Stimulated activated CD4-positive, alpha-beta T cell treated with anti-CD3 and anti-CD28 coated beads, Interleukin-1b, Interleukin-23, amount 100 ng/mL, for 4 hours (primary cell): Measurements from ENCODE around the gene SRPK1.
A peak's percentile ranks its signal among the peaks of the same experiment; 100 is the strongest.
"Not testable (repeated sequence)": the region's sequence is repeated elsewhere in the genome, so short reads cannot be mapped to it uniquely, and the experiment has no call there.

ENCODE experiments used
- DNase-seq, 2 donors: peaks; one replicate each; pipeline ENCODE4 v3.0.0-alpha.2; 2020; ENCODE audit warnings: low read depth in 2 of 2

SRPK1 gene

GRCh38 chr6:35920793-35921732 is at the start of gene SRPK1:
Gene SRPK1, minus strand, starts transcription at chr6:35921098. Its CDS starts 42 bp downstream, at chr6:35921056.
- peak; percentile 79 to 86 for DNase-seq

- no peak for DNase-seq
These were observed 49.3 kb upstream of the SRPK1 start for GRCh38 chr6:35970181-35970580.

- DNase-seq, result no peak
These were observed 48.7 kb upstream of the SRPK1 start for GRCh38 chr6:35969646-35970045.

DNA sequence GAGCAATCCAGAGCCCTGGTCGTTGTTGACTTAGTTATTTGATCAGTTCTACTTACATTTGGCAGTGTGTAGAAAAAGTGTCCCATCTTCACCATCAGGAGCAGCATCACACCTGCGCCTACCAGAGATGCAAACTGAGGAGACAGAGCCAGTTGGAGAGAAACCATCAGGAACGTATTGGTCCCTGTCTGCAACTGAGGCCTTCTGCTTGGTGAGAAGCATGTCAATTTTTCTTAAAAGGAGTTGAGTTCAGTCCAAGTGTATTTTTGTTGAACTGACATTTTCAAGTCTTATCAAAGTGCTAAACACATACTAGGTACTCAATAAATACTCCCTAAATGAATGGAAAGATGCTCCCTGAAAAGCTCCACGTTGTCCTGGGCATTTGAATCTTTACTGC is 47.9 kb upstream of the SRPK1 start:
- no peak for DNase-seq

- DNase-seq, result no peak
These were observed 46.3 kb upstream of the SRPK1 start for GRCh38 chr6:35967076-35967774.

DNA sequence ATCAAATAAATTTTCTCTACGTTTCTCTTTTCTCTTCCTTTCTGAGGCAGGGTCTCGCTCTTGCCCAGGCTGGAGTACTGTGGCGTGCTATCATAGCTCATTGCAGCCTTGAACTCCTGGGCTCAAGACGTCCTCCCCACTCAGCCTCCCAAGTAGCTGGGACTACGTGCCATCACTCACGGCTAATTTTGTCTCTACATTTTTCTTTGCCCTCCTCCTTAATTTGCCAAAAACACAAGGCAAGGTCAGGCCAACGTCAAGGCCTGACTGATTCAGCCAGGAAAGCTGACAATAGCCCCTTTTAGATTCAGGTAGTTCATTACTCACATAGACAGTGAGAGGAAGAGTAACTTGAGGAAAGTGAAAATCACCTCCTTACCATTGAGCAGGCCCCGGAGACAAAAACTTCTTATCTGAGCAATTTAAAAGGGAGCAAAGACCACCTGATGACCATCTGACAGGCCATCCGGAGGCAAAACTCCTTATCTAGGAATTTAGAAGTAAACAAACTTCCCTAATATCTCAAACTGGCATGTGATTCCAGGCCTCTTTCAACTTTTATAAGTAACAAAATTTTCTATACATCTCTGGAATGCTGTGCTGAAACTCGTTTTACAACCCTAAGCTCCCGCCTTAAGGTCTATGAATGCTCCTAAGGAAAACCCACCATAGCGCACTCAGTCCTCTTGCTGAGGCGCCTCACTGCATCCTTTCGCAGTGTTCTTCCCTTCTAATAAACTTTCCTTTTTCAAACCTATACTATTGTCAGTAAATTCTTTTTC is 42.1 kb upstream of the SRPK1 start:
- DNase-seq, result no peak

GRCh38 chr6:35960187-35960586 is 39.3 kb upstream of the SRPK1 start:
- DNase-seq, result no peak

DNA sequence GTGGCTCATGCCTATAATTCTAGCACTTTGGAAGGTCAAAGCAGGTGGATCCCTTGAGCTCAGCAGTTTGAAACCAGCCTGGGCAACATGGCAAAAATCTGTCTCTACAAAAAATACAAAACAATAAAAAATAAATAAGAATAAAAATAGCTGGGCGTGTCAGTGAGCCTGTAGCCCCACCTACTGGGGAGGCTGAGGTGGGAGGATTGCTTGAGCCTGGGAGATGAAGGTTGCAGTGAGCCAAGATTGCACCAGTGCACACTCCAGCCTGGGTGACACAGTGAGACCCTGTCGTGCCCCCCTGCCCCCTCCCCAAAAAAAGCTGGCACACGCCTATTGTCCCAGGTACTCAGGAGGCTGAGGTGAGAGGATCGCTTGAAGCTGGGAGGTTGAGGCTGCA is 35.1 kb upstream of the SRPK1 start:
- DNase-seq, result no peak

DNA sequence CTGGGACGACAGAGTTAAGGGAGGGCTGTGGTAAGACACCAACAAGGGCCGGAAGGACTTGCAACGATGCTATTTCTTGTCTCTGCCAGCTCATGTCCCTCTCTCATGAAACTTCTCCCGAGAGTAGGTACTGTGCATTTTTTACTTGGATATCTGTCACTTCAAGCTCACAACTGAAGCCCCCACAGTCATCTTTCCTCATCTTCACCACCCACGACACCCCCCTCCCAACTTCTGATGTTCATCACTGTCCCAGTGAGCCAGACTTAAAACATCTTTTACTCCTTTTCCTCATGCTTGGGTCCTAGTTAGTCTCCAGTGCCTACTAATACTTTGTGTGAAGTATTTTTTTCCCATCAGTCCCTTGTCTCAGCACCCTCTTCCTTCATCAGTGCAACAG is 34.6 kb upstream of the SRPK1 start:
- no peak for DNase-seq

- DNase-seq, result no peak
These were observed 34.2 kb upstream of the SRPK1 start for GRCh38 chr6:35955071-35955470.

DNA sequence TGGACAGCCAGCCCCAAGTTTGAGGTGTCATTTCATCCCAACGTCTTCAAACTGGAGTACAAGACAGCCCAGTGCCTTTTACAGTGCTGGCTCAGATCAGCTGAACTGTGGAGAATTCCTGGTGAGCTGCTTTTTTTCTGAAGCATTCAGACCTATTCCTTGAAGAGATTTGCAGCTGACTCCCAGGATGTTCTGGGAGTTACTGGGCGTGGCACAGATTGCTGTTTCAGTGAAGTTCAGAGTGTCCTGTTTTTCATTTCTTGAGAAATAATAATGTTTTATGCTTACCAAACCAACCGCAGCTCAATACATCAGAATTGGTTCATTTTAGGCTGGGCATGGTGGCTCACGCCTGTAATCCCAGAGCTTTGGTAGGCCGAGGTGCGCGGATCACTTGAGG is 33.4 kb upstream of the SRPK1 start:
- DNase-seq, result no peak

- DNase-seq, result no peak
These were observed 27.8 kb upstream of the SRPK1 start for GRCh38 chr6:35948725-35949124.

DNA sequence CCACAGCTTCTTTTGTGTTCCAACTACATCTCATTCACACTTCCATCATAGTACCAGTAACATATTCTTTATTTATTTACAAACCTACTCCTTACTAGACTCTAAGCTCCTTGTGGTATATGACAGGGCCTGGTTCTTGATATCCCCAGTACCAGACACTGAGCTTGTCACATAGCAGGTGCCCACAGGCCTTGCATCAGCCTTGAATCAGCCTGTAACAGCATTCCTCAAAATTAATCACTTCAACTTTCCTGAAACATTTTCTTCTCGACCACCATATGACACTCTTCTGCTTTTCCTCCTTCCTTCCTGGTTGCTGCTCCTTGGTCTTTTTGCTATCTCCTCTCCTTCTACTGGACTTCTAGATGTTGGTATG is 24.7 kb upstream of the SRPK1 start:
- no peak for DNase-seq

DNA sequence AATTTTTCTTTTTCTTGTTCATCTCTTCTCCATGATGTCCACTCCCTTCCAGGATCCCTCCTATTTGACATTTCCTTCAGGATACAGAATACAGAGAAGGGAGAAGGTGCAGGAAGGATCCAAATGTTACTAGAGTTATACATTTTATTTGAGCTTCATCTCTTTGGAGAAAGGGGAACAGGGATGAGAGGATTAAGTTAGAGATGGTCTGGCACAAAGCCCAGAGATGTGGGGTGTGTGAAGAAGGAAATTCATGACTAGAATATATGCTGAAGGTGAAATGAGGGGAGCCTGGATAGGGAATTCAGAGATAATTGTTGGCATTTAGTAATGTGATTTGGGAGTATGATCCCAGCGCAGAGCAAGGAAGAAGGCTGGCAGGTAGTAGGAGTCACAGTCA is 22.5 kb upstream of the SRPK1 start:
- DNase-seq, result no peak

DNA sequence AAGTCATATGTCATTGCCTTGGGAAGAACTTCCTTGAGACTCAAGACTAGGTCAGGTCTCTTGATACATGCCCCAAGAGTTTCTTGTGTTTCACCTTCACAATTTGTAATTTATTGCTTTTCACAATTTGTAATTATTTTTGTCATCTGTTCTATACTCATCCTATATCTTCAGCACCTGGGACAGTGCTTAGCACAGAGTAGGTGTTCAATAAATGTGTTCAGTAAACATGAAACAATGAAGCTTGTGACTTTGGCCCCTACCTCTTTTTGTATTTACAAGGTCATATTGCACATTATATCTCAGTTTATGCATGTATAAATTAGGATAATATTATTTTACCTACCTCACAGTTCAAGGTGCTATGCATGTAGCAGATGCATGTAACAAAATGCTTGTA is 21.5 kb upstream of the SRPK1 start:
- DNase-seq, result no peak

GRCh38 chr6:35941170-35941569 is 20.3 kb upstream of the SRPK1 start:
- DNase-seq, result not testable (repeated sequence)

GRCh38 chr6:35940014-35940413 is 19.1 kb upstream of the SRPK1 start:
- not testable (repeated sequence) for DNase-seq

- not testable (repeated sequence) for DNase-seq
These were observed 18.4 kb upstream of the SRPK1 start for GRCh38 chr6:35939259-35939658.

DNA sequence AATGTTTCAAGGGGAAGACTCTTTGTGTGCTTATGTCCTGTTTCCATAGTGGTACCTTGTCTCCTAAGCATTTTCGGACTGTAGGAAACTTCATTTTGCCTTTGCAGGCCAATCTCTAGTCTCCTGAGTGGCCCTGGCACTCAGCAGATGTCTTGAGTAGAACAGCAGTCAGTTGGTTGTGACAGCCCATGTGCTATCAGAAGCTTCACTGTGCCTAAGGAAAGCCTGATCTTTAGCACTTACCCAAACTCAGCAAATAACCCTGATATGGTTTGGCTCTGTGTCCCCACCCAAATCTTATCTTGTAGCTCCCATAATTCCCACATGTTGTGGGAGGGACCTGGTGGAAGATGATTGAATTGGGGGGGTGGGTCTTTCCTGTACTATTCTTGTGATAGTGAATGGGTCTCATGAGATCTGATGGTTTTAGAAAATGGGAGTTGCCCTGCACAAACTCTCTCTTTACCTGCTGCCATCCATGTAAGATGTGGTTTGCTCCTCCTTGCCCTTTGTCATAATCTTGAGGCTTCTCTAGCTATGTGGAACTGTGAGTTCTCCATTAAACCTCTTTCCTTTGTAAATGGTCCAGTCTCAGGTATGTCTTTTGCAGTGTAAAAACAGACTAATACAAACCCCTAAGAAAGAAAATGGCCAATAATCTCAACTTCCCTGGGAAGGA is 15.9 kb upstream of the SRPK1 start:
- no peak for DNase-seq

DNA sequence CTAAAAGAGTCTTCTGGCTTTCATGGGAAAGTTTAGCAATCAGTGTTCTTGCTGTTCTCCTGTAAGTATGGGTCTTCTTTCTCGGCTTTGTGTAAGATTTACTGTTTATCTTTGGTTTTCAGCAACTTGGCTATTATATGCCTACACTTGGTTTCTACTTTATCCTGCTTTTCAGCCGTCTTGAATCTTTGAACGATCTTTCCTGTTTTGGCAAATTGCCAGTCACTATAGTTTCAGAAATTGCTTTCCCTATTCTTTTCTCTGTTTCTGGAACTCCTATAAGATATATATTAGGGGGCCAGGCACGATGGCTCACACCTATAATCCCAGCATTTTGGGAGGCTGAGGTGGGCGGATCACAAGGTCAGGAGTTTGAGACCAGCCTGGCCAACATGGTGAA is 14.6 kb upstream of the SRPK1 start:
- no peak for DNase-seq

DNA sequence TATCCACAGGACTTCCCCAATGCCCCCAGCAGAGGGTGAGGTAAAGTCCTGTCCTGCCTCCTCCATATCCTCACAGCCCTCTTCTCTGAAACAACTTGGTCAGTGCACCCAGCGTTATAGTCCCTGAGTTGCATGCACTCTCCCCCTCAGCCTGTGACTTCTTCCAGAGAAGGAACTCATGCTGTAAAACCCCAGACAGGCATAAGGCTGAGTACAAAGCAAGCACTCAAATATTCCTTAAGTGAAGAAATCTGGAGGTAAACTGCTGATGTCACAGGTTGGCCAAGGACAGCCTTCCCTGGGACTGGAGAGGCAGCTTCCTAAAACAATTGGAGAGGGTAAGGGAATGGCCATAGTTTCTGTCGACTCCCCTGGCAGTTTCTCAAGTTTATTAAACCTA is 12.9 kb upstream of the SRPK1 start:
- no peak for DNase-seq

GRCh38 chr6:35931873-35932272 is 11.0 kb upstream of the SRPK1 start:
- DNase-seq, result not testable (repeated sequence)
